Fibroblast of mammary gland (primary cell): Measurements from ENCODE around the gene GARRE1.
"Not testable (repeated sequence)": the region's sequence is repeated elsewhere in the genome, so short reads cannot be mapped to it uniquely, and the experiment has no call there.

Experiments
- DNase-seq: peaks from one replicate; pipeline ENCODE4 v3.0.0-alpha.2; 2010; ENCODE audit warnings: low read depth
- H3K4me3 ChIP-seq: 2 replicates; pipeline ENCODE4 v1.5.1; 2011; ENCODE audit warnings: low read depth, mild to moderate bottlenecking, low read length, moderate library complexity; ENCODE audit not compliant: control insufficient read depth
- CTCF ChIP-seq: conservative IDR thresholded peaks from 2 replicates; pipeline ENCODE4 v1.5.1; 2011; ENCODE audit warnings: low read depth, low read length, inconsistent platforms; ENCODE audit not compliant: control insufficient read depth, insufficient read depth

GARRE1 gene

GRCh38 chr19:34232566-34233481 lies 21.5 kb upstream of the GARRE1 start:
- TF ChIP-seq CTCF = no peak
- peak; percentile 92 for DNase-seq
- H3K4me3 ChIP-seq = no peak overlapping the region

GRCh38 chr19:34235425-34235940 lies 18.9 kb upstream of the GARRE1 start:
- no peak for DNase-seq
- H3K4me3 ChIP-seq = no peak overlapping the region
- TF ChIP-seq CTCF = no peak

- no peak for TF ChIP-seq CTCF
- peak; percentile 30 for DNase-seq
These were observed 18.0 kb upstream of the GARRE1 start for GRCh38 chr19:34236035-34236987.

GRCh38 chr19:34237283-34237682 lies 17.1 kb upstream of the GARRE1 start:
- no peak for DNase-seq
- H3K4me3 ChIP-seq = no peak overlapping the region
- no peak for TF ChIP-seq CTCF

More at GRCh38 chr19:34236035-34236987, 18.0 kb upstream of the GARRE1 start:
- no peak overlapping the region for H3K4me3 ChIP-seq

GRCh38 chr19:34237939-34238338 lies 16.4 kb upstream of the GARRE1 start:
- no peak for TF ChIP-seq CTCF
- no peak for DNase-seq
- no peak overlapping the region for H3K4me3 ChIP-seq

GRCh38 chr19:34241513-34242337 lies 12.6 kb upstream of the GARRE1 start:
- no peak for DNase-seq
- TF ChIP-seq CTCF = peak; percentile 7
- no peak overlapping the region for H3K4me3 ChIP-seq

GRCh38 chr19:34243138-34243875 lies 11.0 kb upstream of the GARRE1 start:
- DNase-seq = peak; percentile 33
- not testable (repeated sequence) for H3K4me3 ChIP-seq
